GM18873 (cell line): Measurements from ENCODE around the gene FDX1.
"Not testable (repeated sequence)": the region's sequence is repeated elsewhere in the genome, so short reads cannot be mapped to it uniquely, and the experiment has no call there.

Experiments
- ATAC-seq: cut with Tn5 transposase; IDR thresholded peaks from one replicate; pipeline ENCODE4 v1.9.1; 2021; ENCODE audit warnings: mild to moderate bottlenecking, moderate library complexity, moderate number of reproducible peaks; ENCODE audit not compliant: unreplicated experiment, low FRiP score

The FDX1 gene, protein sequence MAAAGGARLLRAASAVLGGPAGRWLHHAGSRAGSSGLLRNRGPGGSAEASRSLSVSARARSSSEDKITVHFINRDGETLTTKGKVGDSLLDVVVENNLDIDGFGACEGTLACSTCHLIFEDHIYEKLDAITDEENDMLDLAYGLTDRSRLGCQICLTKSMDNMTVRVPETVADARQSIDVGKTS

DNA sequence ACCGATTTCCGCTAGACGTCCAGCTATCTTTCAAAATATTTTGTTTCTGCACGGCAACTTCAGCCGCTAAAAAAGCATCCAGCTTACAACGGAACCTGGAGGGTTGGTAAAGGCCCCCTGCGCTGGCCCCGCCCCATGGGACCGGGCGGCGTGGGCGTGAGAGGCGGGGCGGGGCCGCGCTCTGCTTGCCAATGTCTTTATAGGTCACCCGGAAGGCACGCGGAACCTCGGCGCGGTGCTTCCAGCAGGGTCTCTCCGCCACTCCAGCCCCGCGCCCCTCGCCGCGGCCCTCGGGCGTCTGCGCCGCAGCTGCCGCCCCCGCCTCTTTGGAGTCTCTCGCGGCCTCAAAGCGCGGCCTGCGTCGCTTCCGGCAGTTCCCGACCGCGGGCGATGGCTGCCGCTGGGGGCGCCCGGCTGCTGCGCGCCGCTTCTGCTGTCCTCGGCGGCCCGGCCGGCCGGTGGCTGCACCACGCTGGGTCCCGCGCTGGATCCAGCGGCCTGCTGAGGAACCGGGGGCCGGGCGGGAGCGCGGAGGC lies at the start of gene FDX1:
Gene FDX1, plus strand, starts transcription at position 218 of the 536 bp plus-strand sequence. Its CDS starts 173 bp downstream, at position 391.
- ATAC-seq = peak; percentile 75

DNA sequence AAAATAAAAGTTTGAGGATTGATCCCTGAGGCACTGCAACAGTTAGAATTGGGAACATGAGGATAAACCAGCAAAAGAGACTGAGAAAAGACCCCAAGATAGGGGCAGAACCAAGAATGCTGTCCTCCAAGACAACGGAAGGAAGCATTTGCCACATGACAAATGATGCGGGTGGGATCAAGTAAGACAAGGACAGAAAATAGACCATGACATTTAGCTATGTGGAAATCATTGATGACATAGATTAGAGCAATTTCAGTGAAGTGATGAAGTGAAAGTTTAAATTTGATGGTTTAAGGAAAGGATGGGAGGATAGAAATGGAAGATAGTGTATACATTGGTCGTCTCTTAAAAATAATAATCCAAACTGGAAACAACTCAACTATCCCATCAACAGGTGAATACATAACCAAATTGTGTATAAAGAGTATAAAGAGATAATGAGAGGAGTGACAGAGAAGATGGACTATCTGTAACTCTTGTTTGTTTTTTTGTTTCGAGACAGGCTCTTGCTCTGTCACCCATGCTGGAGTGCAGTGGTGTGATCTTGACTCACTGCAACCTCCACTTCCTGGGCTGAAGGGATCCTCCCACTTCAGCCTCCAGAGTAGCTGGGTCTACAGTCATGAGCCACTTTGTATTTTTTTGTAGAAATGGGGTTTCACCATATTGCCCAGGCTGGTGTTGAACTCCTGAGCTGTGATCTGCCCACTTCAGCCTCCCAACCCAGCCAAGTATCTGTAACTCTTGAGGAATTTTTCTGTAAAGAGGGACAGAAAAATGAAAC lies 48.7 kb upstream of the FDX1 start:
- no peak for ATAC-seq

DNA sequence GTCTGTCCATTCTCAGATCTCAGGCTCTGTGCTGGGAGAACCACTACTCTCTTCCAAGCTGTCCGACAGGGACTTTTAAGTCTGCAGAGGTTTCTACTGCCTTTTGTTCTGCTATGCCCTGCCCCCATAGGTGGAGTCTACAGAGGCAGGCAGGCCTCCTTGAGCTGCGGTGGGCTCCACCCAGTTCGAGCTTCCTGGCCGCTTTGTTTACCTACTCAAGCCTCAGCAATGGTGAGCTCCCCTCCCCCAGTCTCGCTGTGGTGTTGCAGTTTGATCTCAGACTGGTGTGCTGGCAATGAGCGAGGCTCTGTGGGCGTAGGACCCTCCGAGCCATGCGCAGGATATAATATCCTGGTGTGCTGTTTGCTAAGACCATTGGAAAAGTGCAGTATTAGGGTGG lies 41.5 kb upstream of the FDX1 start:
- ATAC-seq = not testable (repeated sequence)

DNA sequence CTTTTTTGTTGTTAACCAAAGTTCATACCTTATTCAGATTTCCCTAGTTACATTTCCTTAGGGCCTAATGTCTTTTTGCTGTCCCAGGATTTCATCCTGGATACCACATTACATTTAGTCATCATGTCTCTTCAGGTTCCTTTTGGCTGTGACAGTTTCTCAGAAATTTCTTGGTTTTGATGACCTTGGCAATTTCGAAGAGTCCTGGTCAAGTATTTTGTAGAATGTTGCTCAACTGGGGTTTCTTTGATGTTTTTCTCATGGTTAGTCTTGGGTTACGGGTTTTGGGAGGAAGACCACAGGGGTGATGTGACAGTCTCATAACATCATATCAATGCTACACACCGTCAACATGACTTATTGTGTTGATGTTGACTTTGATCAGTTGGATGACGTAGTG lies 39.8 kb upstream of the FDX1 start:
- ATAC-seq = no peak

DNA sequence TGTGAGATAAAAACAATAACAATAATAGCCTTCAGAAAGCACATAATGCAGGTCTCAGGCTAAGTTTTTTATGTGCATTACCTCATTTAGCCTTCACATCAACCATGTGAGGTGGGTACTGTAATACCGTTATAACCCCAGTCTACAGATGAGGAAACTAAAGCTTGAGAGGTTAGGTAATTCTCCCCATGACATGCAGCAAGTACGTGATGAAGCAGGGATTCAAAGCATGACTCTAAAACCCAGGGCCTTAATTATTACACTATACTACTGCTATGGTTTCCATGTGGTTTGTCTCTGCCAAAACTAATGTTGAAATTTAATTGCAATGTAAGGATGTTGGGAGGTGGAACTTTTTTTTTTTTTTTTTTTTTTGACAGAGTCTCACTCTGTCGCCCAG lies 37.7 kb upstream of the FDX1 start:
- no peak for ATAC-seq

DNA sequence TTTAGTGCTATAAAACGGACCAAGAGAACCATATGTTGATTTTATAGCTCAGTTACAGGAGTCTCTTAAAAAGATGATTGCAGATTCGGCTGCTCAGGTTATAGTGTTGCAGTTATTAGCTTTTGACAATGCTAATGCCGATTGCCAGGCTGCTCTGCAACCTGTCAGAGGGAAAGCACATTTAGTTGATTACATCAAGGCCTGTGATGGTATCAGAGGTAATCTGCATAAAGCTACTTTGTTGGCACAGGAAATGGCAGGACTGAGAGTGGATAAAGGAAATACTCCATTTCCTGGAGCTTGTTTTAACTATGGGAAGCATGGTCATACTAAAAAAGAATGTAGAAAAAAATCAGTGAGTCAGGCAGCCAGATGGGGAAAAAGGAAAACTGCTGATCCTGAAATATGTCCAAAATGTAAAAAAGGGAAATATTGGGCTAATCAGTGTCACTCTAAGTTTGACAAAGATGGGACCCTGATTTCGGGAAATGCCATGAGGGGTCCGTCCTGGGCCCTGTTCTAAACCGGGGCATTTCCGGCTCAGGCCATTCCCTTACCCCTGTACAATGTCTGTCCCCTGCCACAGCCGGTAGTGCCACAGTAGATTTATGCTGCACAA lies 32.0 kb upstream of the FDX1 start:
- ATAC-seq = not testable (repeated sequence)

DNA sequence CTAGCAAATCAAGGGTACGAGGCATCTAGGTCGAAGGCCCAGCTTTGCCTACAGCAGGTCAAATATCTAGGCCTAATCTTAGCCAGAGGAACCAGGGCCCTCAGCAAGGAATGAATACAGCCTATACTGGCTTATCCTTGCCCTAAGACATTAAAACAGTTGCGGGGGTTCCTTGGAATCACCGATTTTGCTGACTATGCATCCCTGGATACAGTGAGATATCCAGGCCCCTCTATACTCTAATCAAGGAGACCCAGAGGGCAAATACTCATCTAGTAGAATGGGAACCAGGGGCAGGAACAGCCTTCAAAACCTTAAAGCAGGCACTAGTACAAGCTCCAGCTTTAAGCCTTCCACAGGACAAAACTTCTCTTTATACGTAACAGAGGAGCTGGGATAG lies 26.2 kb upstream of the FDX1 start:
- not testable (repeated sequence) for ATAC-seq

DNA sequence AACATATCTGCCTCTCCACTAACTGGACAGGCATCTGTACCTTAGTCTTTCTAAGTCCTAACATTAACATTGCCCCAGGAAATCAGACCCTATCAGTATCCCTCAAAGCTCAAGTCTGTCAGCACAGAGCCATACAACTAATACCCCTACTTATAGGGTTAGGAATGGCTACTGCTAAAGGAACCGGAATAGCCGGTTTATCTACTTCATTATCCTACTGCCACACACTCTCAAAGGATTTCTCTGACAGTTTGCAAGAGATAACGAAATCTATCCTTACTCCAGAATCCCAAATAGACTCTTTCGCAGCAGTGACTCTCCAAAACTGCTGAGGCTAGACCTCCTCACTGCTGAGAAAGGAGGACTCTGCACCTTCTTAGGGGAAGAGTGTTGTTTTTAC lies 24.1 kb upstream of the FDX1 start:
- not testable (repeated sequence) for ATAC-seq

DNA sequence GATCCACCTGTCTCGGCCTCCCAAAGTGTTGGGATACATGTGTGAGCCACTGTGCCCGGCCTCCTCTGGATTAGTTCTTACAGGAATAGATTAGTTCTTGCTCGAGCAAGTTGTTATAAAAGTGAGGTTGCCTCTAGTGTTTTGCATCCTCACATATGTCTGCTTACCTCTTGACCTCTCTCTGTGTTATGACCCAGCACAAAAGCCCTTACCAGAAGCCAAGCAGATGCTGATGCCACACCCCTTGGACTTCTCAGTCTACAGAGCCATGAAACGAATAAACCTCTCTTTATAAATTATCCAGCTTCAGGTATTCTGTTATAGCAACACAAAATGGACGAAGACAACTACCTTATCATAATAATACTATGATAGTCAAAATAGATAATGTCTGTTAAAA lies 22.4 kb upstream of the FDX1 start:
- no peak for ATAC-seq

DNA sequence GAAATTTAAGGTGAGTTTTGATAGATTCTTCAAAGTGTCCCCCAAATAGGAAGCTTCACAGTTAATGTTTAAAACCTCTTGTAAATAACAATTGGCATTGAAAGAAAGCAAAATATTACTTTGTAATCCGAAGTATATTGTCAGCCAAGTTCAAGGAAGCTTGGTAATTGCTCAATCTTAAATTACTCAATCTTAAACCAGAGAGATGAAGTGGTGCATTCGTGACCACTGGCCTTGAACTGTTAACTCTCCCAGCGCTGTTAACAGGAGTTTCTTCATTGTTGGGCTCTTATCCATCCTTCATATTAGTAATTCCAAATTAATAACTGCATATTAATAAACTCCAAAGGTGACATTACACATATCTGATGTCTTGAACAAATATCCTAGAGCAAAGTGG lies 20.6 kb upstream of the FDX1 start:
- ATAC-seq = no peak

DNA sequence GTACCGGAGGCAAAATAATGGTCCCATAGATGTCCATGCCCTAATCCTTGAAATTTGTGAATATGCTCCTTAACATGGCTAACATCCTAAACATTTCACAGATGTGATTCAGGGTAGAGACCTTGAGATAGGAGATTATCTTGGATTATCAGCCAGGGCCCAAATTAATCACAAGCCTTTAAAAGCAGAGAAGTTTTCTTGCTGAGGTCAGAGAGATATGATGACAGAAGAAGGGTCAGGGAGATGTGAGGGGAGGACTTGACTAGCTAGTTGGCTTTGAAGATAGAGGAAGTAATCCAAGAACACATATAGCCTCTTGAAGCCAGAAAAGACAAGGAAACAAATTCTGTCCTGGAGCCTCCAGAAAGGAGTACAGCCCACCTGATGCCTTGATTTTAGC lies 19.1 kb upstream of the FDX1 start:
- no peak for ATAC-seq

DNA sequence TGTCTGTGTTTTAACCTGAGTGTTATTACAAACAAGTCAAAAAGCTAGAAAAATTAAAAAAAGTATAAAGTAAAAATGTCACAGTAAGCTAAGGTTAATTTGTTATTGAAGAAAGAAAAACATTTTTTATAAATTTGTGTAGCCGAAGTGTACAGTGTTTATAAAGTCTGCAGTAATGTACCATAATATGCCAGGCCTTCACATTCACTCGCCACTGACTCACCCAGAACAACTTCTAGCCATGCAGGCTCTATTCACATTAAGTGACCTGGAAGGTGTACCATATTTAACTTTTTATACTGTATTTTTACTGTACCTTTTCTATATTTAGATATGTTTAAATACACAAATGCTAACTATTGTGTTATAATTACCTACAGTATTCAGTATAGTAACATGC lies 14.7 kb upstream of the FDX1 start:
- ATAC-seq = no peak

DNA sequence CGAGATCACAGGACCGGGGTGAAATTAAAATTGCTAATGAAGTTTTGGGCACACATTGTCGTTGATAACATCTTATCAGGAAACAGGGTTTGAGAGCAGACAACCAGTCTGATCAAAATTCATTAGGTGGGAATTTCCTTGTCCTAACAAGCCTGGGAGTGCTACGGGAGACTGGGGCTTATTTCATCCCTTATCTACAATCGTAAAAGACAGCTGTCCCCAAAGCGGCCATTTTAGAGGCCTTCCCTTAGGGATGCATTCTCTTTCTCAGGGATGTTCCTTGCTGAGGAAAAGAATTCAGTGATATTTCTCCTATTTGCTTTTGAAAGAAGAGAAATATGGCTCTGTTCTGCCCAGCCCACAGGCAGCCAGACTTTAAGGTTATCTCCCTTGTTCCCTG lies 8.1 kb upstream of the FDX1 start:
- not testable (repeated sequence) for ATAC-seq

DNA sequence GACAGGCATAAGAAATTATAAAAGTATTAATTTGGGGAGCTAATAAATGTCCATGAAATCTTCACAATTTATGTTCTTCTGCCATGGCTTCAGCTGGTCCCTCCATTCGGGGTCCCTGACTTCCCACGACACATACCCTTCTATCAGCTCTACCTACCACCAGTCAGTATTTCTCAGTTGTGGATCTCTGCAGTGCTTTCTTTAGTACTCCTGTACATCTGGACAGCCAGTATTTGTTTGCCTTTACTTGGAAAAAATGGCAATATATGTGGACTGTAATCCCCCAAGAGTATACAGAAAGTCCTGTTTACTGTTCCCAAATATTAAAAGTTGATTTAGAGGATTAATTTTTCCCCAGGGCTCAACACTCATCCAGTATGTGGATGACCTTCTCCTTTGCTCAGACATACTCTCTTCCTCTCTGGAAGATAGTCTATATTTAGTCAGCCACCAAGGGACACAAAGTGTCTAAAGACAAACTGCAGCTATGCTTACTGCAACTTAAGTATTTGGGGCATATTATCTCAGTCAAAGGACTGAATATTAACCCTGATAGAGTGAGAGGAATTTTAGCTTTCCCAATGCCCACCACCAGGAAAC lies 7.3 kb upstream of the FDX1 start:
- no peak for ATAC-seq

DNA sequence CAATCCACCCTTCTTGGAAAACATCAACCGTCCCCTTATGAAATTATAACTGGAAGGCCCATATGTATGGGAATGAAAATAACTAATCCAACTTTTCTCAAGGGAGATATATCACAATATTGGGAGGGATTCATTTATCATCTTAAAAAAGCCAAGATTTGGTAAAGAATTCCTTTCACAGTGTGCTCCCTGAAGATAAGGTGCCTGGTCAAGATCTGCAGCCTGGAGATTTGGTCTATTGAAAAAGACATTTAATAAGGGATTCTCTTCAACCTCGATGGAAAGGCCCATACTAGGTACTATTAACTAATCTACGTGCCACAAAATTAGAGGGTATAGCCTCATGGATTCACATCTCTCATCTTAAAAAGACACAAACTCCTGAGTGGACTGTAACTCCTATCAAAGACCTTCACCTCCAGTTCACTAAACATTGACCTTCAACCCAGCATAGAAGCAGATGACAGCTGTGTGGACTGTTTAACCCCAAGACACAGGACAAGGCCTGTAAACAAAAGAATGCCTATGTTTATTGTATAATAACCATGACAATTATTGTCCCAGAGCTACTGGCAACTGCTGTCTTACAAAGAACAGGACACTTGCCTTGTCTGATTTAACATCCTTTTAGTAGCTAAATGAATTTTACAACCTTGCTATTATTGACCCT lies 4.8 kb upstream of the FDX1 start:
- no peak for ATAC-seq

DNA sequence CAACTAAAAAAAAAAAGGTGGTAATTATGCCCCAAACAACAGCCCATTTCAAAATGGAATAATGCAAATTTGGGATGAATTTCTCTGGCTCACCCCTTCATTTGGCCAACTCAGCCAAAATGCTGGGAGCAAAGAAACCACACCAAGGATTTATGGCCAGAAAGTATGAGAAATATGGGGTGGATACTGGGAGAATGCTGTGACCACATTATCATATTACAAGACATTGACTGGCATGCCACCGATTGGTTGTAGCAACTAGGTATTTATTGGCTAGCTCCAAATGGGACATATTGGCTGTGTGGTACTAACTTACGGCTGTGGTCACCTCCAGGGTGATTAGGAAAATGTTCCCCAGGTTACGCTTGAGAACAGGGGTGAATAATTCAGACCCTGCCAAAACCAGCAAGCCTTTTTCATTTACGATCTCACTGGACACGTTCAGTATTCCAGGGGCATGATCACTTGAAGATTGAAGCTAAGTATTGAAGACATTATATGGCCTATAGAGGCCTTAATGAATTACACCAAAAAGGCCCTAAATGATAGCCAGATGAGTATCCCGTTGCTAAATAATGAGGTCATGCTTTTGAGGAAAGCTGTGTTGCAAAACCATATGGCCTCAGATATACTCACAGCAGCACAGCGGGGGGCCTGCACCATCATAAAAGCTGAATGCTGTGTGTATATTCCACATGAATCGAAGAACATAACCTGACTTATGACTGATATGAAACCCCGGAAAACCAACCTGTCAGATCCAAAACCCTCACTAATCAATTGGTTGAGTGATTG lies 3.8 kb upstream of the FDX1 start:
- no peak for ATAC-seq

DNA sequence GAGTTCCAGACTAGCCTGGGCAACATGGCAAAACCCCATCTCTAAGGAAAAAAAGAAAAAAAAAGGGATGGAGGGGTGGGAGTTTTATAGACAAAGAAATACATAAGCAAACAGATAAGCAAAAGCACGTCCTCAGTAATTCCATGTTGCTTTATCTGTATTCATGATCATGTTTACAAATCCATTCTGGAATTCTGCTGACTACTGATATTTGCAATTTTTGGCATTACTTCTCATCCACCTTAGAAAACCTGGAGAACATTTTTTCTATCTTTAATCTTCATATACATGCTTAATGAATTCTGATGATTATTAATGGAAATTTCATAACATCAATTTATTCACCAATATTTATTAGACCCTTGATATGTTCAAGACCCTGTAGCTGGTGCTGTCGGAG lies 1.7 kb upstream of the FDX1 start:
- no peak for ATAC-seq

DNA sequence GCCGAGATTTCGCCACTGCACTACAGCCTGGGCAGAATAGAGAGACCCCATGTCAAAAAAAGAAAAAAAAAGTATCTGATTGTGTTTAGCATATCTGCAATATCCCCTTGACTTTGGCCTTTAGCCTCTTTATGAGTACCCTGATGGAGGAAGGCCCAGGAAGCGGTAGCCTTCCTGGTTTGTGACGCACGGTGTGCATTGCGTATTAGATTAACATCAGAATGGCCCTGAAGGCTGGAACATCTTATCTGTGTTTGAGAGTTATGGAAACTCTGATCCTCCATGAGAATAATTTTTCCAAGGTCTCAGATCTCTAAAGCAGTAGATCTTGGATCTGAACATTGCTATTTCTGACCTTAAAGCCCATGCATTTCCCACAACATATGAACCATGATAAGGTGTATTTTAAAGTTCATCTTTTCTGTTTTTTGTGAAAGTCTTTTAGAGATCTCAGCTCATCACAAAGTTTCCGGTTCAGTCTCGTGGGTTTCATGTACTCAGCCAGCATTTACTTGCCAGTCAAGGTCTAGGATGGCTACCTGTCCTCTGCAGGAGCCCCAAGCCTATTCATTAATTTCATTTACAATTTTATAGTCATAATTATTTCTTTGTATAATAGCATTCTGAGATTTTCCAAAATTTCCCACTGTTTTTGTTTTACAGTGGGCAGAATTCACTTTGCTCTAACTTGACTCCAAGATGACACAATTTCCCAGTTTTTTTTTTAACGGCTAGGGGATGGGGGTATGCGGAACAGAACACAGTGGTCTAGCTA lies 605 bp upstream of the FDX1 start:
- no peak for ATAC-seq
